Fibroblast of upper back skin (primary cell): ENCODE results near the gene CDC26.
"Not testable (repeated sequence)": the region's sequence is repeated elsewhere in the genome, so short reads cannot be mapped to it uniquely, and the experiment has no call there.

Experiments
- DNase-seq: peaks from one replicate; pipeline ENCODE4 v3.0.0-alpha.2; 2013

CDC26 gene

DNA sequence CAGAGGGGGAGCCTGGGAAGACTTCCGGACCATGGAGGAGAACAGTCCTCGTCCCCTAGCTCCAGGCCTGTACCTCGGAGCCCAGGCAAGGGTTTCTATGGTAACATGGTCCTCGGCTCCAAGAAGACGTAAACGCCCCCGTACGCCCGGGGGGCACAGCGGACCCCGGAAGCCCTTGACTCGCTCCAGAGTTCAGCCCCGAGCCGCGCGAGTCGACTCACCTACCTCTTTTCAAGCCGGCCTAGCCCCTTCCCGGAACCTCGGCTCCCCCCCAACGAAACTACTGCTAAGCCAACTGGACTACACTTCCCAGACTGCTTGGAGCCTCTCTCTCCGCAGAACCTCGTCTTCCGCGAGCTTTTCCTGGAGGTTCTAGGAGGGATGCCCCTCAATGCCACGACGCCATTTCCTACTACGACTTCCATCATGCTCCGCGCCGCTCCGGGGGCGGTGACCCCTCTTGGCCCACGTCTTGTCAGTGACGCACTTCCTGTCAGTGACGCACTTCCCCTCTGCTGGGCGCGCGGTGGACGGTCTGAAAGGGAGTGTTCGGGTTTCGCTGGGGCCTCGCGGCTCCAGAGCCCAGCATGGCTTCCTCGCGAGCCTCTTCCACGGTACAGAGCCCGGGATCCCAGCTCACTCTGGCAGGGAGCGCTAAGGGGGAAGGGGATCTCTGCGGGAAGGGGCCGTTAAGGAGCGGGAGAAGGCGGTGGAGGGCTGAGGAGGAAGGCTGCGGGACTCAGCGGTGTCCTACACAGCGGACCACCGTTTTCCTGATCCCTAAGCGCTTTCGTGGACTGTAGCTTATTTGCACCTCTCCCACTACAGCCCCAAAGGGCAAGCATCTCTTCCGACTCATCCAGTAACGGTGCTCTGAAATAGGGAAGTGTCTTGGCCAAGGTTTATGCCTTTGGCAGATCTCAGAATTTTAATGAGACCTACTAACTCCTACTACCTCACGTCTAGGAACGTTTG, at the start of gene CDC26, which contains the start of gene PRPF4:
CDC26 (minus strand) TSS at position 416 of the 975 bp plus-strand sequence. CDS start 3,065 bp downstream, outside the sequence.
PRPF4 (plus strand) TSS at position 502 of the 975 bp plus-strand sequence; CDS start at position 588, 86 bp downstream.
- peak; percentile 99 for DNase-seq

DNA sequence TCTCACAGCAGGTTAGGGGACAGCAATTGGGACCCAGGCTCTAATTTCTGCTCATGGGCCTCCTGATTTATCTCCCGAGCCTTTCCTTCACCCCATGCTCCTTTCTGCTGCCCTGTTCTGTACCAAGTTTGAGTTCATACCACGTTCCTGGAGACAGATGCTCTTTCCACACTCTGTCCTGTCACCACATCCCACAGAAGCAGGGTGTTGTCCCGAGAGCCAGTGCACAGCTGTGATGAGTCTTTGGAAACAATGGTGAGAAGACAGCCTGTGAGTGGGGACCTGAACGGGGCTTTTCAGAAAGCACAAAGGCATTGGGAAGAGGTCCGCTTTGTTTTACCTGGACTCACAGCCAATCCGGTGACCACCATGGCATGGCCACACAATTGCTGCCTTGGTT, 47.3 kb upstream of the CDC26 start:
- DNase-seq = no peak

DNA sequence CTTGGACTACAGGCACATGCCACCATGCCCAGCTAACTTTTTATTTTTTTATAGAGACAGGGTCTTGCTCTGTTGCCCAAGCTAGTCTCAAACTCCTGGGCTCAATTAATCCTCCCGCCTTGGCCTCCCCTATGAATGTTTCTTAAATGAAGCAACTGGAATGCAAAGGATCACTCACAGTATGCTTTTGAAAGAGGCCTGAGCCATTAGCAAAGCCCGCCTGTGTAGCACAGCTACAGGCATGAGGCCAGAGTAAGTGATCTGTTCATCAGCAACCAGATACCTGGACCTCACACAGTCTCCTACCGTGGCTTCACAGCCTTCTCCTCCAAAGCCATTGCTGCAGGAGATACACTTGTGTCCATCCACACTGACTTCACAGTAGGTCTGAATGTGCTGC, 44.7 kb upstream of the CDC26 start:
- DNase-seq = no peak

DNA sequence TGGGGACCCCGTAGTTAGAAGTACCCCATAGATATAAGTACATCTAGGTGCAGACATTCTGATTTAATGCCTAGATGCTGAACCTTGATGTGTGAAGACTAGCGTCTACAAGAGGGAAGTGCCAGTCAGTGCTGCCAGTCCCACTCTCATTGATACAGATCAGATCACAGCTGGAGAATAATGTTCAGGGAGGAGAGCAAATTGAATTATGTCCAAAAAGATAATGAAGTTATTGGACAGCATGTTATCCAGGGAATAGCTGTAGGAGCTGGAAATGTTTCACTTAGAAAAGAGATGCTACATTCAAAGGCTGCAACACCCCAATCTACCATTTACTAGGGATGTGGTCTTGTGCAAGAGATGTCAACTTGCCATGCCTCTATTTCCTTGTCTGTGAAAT, 43.7 kb upstream of the CDC26 start:
- no peak for DNase-seq

GRCh38 chr9:113317777-113318176, 42.4 kb upstream of the CDC26 start:
- peak; percentile 16 for DNase-seq

DNA sequence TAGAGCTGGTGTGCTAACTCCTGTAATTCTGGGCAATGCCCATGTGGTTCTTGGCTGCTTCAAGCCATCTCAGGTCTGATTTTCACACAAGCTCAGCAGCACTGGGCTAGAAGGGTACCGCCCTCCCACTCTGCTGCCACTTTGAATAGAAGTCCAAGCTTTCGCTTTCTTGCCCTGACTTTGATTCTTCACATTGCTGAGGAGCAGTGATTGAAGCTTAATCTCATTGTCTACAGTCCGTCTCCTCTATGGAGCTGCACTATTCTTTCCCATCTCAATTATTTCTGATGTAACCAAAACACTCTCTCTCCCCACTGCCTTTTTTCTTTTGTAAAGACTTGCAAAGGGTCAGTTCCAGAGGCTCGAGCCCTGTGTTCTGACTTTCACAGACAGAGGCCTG, 40.7 kb upstream of the CDC26 start:
- DNase-seq = no peak

DNA sequence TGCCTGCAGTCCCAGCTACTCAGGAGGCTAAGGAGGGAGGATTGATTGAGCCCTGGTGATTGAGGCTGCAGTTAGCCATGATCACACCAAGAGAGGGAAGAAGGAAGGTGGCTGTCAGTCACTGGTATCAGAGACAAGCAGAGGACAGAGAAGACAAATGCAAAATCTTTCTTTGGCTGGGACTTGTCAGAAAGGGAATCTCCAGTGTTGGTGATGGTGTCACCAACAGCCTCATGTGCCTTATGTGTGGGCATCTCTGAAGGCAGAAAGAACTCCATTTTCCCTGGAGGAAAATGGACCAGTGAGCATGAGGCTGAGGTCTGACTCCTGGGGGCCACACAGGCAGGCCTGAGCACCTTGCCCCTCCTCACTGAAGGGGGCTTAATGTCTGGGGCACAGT, 39.9 kb upstream of the CDC26 start:
- no peak for DNase-seq

- no peak for DNase-seq
Observed at GRCh38 chr9:113313261-113313660, 37.9 kb upstream of the CDC26 start.

GRCh38 chr9:113311961-113312360, 36.6 kb upstream of the CDC26 start:
- DNase-seq = peak; percentile 56

DNA sequence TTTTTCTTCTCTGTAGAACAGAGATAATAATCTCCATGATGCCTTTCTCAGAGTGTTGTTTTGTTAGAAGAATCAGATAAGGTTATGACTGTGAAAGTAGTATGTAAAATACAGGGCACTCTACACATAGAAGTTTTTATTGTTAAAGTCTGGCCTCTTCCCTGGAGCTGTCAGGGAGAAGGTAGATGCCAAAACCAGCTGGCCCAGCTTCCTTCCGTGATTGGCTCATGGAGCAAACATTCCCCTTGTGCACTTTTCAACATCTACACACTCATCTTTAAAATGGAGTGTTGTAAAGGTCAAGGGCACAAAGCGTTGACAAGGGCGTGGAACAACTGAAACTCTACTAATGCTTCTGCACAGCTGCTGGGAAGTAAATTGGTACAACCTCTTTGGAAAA, 35.2 kb upstream of the CDC26 start:
- DNase-seq = peak; percentile 9

DNA sequence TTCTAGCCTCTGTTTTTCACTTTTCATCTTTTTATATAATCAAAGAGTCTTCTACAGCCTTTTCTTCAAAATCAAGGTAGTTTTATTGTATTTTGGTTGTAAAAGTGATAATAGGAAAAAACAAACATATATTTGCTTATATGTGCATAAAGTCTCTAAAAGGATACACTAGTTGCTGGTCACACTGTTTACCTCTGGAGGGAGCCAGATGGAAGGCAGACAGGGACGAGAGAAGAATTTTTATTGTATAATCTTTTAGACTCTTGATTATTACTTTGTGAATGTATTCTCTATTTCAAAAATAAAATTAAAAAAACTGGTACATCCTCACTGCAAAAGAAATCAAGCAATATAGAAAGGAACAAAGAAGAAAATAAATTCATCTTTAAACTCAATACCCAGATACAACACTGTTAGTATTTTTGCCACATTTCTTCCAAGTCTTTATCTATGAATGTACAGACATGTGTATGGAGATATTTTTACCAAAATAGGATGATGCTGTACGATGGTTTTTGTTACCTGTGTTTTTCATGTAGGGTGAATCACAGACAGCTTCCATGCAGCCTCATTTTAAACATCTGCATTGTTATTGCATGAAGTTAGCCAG, 33.9 kb upstream of the CDC26 start:
- DNase-seq = peak; percentile 48

- no peak for DNase-seq
Observed at GRCh38 chr9:113307396-113307975, 32.1 kb upstream of the CDC26 start.

GRCh38 chr9:113306566-113306965, 31.2 kb upstream of the CDC26 start:
- DNase-seq = no peak

GRCh38 chr9:113302792-113303418, 27.5 kb upstream of the CDC26 start, which contains the start of gene RNF183:
RNF183 (minus strand) TSS chr9:113303376; CDS start chr9:113298184, 5,192 bp downstream.
- no peak for DNase-seq

GRCh38 chr9:113301548-113301947, 26.2 kb upstream of the CDC26 start:
- DNase-seq = no peak

- peak; percentile 40 for DNase-seq
Observed at GRCh38 chr9:113299800-113300292, 24.5 kb upstream of the CDC26 start.

DNA sequence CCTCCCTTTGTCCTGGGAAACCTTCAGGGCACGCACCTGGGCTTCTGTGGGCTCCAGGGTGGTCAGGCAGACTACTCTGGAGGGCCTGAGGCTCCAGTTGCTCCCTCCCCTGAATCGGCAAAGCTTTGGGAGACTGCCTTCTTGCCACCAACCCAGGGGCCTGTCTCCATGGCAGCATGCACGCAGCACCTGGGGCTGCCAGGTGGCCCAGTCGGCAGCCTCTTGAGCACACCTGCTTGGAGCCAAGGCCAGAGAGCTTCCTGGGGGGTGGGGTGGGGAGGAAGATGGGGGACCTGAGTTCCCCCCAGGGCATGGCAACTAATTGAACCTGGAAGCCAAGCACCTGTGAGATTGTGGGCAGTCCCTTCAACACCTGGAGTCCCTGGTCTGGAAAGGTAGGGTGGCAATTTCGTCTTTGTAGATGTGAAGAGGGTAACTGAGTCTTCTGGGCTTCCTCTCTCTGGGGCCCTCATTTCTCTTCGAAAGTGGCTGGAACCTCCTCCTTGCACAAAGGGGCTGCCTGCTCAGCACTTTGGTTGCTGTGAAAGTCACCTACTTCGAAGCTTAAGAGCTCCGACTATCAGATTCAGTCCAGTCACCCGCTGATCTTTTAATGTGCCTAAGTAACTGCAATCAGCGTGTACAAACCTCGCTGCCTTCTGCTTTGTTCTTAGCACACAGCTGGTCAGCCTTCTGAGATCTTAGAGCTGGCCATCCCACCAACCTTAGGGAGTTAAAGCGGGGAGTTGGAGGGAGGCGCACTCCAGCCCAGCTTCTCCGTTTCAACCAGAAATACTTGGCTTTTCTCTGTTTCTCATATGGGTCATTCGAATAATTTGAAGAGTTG, 23.8 kb upstream of the CDC26 start:
- DNase-seq = no peak

DNA sequence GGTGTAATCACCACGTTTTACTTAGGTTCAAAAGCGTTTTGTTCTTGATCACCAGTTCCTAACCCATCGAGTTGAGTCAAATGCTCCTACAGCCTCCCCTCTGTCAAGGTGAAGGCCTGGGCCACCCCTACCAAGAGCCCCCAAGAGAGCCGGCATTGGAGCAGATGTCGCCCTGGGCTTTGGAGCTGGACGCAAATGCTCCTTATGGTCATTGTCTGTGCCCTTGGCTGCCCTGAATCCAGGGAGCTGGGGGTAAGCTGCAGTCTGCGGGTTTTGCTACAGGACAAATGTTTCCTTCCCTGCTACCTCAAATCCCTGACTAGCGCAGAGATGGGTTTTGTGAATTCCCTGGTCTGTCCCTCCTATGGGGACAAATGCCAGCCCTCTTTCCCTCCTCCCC, 22.9 kb upstream of the CDC26 start:
- no peak for DNase-seq

DNA sequence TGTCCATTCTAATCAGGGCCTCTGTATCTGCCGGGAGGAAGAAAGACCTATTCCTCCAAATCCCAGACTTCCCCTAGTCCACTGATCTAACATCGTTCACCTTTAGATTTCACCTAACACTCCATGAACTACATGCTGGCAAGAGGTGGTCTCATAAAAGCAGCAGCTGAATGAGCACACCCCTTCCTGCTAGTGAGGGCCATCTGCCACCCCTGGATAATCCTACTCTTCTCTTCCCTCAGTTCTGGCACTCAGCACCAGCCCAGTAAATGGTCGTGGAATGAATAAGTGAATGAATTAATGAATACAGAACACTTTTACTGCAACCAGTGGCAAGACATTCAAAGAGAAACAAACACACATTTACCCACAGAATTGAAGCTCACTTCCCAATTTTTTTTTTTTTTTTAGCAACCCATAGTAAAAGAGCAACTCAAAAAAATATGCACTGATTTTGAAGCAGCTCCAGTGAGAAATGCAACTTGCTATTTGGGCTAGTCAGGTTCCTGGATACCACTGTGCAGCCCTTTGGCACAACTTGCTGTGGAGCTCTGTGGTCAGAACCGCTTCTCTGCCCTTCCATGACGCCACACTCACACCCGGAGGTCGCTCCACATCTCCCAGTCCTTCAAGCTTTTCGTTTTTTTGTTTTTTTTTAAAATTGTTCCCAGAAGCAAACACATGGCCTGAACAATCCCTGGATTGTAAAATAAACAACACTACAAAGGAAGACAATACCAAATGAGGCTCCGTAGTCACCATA, 21.6 kb upstream of the CDC26 start:
- no peak for DNase-seq

DNA sequence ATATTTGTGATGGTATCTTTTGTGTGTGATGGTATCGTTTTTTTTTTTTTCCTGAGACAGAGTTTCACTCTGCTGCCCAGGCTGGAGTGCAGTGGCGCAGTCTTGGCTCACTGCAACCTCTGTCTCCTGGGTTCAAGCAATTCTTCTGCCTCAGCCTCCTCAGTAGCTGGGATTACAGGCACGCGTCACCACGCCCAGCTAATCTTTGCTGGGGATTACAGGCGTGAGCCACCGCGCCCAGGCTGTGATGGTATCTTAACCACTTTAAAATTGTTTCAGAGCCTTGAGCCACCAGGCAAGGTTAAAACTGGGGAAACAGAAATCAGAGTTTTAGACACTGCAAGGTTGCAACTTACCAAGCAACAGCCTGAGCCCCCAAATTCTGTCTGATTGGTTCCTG, 20.9 kb upstream of the CDC26 start:
- DNase-seq = not testable (repeated sequence)

DNA sequence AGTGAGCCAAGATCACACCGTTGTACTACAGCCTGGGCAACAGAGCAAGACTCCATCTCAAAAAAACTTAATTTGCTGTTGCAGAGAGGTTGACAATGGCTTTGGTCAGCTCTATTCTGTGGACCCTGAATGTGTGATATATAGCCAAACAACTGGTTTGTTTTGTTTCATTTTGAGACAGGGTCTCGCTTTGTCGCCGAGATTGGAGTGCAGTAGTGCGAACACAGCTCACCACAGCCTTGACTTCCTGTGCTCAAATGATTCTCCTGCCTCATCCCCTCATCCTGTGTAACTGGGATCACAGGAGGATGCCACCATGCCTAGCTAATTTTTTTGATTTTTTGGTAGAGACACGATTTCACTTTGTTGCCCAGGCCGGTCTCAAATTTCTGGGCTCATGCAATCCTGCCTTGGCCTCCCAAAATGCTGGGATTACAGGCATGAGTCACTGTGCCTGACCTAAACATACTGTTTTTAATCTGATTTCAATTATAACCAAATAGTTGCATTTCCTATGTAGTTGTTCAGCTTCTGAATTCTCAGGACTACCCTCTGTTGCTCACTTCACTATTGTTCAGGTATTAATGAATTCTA, 18.0 kb upstream of the CDC26 start:
- DNase-seq = peak; percentile 74
